Choroid plexus epithelial cell (primary cell): ENCODE measurements around the gene ST6GALNAC2.

Experiments
- DNase-seq: peaks from one replicate; pipeline ENCODE4 v3.0.0-alpha.2; 2010; ENCODE audit warnings: low read depth
- H3K4me3 ChIP-seq: 2 replicates; pipeline ENCODE4 v1.5.1; 2011; ENCODE audit warnings: low read depth, mild to moderate bottlenecking, control low read depth, low read length, moderate library complexity
- TF ChIP-seq, protein P1 (sequence below): conservative IDR thresholded peaks from 2 replicates; pipeline ENCODE4 v1.5.1; 2011; ENCODE audit warnings: low read depth, mild to moderate bottlenecking, control low read depth, inconsistent platforms, low read length, moderate library complexity

The ST6GALNAC2 gene

DNA sequence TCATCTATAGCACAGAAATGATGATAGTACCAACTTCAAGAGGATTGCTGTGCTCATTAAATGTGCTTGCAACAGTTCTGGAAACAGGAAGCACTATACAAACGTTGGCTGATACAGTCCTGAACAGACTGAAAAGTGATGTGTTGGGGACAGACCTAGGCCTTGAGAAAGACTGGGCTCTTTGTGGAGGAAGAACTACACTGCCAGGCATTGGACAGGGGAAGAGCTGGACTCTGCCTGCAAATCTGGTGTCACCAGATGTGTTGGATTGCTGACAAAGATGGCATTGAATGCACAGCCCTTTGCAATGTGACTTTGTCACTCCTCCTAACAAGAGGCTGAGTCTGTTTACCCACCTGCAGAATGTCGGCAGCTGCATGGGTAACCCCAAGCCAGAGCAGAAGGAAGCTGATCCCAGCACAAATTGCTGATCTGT lies 12.4 kb upstream of the ST6GALNAC2 start:
- H3K4me3 ChIP-seq = no peak overlapping the region
- no peak for DNase-seq
- TF ChIP-seq, protein P1, sequence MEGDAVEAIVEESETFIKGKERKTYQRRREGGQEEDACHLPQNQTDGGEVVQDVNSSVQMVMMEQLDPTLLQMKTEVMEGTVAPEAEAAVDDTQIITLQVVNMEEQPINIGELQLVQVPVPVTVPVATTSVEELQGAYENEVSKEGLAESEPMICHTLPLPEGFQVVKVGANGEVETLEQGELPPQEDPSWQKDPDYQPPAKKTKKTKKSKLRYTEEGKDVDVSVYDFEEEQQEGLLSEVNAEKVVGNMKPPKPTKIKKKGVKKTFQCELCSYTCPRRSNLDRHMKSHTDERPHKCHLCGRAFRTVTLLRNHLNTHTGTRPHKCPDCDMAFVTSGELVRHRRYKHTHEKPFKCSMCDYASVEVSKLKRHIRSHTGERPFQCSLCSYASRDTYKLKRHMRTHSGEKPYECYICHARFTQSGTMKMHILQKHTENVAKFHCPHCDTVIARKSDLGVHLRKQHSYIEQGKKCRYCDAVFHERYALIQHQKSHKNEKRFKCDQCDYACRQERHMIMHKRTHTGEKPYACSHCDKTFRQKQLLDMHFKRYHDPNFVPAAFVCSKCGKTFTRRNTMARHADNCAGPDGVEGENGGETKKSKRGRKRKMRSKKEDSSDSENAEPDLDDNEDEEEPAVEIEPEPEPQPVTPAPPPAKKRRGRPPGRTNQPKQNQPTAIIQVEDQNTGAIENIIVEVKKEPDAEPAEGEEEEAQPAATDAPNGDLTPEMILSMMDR = no peak

DNA sequence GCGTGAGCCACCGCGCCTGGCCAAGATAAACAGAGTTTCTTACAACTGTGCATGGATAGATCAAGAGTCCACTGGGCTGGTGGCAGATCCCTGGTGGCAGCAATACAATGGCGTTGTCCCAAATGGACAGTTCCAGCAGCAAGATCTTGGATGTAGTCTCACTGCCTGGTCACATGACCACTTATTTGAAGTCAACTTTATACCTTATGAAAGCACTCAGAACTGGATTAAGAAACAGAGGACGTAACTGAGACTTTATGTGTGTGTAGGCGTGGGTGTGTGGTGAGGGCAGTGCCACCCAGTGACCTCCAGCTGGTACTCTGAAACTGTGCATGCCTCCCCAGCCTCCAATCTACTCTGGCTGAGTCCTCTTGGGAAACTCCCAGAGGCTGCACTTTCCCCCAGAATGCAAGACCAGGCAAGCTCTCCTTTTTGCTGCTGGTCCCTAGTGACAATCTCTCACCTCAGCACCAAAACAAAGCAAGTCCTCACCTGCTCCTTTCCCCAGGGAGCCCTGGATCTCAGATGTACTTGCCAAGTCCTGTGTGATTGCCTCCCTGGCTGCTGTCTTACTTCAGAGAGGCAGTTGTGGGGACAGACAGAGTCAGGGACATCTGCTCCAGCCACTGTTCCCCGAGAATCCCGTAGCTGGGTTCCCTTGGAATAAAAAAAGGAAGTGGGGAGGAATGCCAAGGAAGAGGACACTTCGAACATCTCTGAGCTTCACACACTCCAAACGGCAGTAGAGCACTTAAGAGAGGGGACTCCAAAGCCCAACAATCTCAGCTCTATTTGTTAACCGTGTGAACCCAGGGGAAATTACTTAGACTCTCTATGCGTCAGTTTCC lies 11.7 kb upstream of the ST6GALNAC2 start:
- no peak overlapping the region for H3K4me3 ChIP-seq
- TF ChIP-seq, protein P1 = no peak
- no peak for DNase-seq

DNA sequence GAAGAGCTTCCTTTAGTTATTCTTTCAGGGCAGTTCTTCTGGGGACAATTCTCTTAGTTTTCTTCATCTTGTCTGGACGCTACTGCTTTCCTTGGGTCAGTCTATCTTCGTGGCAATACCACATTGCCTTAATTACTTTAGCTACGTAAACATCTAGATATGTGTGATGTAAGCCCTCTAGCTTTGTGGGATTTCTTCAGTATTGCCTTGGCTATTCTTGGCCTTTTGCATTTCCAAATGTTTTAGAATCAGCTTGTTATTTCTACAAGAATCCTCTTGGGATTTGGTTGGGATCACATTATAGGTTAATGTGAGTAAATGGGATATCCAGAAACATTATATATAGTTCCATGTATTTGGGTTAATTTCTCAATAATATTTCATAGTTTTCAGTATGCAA lies 9.0 kb upstream of the ST6GALNAC2 start:
- no peak overlapping the region for H3K4me3 ChIP-seq
- no peak for DNase-seq
- TF ChIP-seq, protein P1 = no peak

DNA sequence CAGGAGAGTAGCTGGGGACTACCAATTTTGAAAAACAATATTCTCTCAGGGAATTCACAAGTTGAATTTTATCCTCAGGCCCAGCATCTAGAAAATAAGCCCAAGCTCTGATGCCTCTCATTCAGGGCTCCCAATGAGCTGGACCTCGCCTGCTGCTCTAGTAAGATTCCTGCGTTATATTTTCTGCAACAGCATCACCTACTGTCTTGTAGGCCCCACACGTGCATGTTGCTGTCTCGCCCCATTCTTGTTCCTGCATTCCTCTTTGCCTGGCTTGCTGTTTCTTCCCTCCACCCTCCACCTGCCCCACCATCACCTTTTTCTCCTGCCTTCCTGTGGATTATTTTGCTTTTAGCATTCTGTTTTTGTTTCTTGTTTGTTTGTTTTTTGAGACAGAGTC lies 8.3 kb upstream of the ST6GALNAC2 start:
- DNase-seq = no peak
- TF ChIP-seq, protein P1 = no peak

DNA sequence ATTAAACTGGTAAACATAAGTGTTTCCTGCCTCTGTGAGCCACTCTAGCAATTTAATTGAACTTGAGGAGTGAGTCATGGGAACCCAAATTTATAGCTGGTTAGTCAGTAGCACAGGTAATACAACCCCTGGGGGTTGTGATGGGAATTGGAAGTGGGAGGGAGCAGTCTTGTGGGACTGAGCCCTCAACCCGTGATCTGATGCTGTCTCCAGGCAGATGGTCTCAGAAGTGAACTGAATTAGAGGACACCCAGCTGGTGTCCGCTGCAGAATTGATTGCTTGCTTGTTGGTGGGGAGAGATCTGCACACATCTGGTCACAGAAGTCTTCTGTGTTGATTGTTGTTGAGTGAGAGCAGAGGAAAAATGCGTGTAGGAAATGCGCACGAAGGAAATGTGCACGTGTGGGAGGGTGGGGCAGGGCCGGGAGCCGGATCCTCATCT lies 7.7 kb upstream of the ST6GALNAC2 start:
- TF ChIP-seq, protein P1 = no peak
- no peak for DNase-seq
- no peak overlapping the region for H3K4me3 ChIP-seq

More for the DNA sequence above, 8.3 kb upstream of the ST6GALNAC2 start:
- no peak overlapping the region for H3K4me3 ChIP-seq

DNA sequence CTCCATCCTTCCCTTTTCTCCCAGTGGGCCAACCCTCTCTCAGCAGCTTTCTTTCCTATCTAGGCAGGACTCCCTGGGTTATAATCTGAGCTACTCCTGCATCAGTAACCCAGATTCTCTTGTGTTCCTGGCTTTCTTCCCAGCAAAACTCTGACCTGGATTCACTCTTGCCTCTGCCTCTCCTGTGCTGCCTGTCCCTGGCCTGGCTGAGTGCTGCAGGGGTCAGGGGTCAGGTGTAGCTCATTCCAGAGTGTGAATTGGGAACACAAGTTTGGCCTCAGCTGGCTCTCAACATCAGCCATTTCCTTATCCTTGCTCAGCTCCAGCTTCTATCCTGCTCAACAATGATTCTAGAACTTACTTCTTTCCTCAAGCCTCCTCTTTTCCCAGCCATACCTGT lies 2.5 kb upstream of the ST6GALNAC2 start:
- TF ChIP-seq, protein P1 = no peak
- H3K4me3 ChIP-seq = no peak overlapping the region
- DNase-seq = no peak
